DMS 273 (cell line): ENCODE data around the gene PIP5K1B.
"Not testable (repeated sequence)": the region's sequence is repeated elsewhere in the genome, so short reads cannot be mapped to it uniquely, and the experiment has no call there.

Experiments
- DNase-seq: peaks from one replicate; lab custom pipeline; 2025; ENCODE audit not compliant: unreplicated experiment; lab: John Stamatoyannopoulos, UW

Gene PIP5K1B, protein sequence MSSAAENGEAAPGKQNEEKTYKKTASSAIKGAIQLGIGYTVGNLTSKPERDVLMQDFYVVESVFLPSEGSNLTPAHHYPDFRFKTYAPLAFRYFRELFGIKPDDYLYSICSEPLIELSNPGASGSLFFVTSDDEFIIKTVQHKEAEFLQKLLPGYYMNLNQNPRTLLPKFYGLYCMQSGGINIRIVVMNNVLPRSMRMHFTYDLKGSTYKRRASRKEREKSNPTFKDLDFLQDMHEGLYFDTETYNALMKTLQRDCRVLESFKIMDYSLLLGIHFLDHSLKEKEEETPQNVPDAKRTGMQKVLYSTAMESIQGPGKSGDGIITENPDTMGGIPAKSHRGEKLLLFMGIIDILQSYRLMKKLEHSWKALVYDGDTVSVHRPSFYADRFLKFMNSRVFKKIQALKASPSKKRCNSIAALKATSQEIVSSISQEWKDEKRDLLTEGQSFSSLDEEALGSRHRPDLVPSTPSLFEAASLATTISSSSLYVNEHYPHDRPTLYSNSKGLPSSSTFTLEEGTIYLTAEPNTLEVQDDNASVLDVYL

DNA sequence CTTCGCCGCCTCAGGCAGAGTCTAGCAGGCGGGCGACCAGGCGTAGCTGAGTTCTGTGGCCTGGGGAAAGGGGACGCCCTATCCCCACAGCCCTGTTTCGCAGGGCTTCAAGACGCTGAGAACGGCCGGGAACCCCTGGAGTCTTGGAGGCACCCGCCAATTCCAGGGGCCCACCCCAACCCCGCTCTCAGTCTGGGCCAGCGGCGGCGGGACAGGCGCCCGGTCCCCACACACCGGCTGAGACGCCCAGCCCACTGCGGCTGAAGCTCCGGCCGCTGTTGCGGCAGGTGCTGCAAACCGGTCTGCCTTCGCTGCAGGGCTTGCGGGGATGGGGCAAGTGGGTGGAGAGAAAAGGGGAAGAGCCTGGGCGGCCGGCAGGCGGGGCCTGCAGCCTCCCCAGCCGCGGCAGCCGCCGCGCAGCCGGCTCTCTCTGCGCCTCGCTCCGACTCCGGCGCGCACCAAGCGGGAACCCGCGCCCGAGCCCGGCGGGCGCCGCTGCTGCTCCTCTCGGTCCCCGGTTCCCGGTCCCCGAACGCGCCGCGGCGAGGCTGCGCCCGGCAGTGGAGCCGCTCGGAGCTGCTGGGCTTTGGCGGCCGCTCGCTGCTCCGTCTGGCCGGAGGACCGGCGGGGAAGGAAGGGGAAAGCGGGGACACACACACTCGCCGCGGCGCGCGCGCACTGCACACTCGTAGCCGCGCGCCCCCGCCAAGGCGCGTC lies at the start of gene PIP5K1B:
PIP5K1B (plus strand) TSS at position 427 of the 717 bp plus-strand sequence. CDS start 117,375 bp downstream, outside the sequence.
- DNase-seq = peak; percentile 82

DNA sequence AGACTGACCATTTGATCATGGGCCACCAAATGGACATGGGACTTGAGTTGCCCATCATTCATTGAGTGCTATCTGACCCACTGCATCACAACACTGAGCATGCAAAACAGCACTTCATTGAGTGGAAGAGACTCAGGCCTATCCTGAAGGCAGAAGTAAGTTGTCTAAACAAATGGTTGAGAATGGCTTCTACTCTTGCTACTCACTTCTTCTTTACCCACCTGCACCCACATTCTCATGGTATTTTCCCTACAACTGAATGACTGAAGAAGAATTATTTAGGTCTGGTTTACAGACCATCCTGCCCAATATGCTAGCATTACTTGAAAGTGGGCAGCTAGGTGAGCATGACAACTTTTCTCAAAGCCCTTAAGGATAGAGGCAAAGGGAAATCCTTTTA lies 41.0 kb upstream of the PIP5K1B start:
- no peak for DNase-seq

DNA sequence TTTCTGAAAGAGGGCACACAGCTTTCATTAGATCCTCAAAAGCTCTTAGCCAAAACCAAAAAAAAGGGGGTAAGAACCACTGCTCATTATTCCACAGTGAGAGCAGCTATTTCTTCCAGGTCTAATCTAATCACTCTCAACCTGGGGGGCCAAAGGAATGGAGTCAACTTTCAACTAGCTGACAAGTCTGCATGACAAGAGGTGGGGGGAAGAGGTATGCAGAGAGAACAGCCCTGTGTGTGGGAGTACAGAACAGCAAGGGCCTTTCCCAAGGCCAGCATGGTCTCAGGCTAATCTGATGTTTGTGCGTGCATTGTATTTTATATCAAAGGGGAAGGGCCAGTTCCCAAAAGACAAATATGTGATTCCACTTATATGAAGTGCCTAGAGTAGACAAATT lies 36.9 kb upstream of the PIP5K1B start:
- DNase-seq = no peak

DNA sequence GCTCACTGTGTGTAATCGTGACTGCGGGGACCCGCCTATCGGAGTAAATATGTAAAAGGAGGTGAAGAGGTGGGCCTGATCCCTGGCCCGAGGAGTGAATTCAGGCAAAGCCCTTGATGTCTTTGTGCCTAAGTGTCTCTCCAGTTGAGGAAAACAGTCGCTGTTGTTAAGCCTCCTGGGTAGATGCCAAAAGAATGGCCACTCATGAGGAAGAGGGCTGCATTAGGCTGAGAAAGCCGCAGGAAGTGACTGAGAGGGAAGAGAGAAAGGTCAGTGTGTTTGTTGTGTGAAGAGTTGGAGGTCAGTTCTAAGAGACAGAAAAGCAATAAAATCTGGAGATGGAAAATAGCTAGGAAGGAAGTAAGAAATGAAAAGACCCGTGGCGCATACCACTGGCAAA lies 35.8 kb upstream of the PIP5K1B start:
- DNase-seq = no peak

DNA sequence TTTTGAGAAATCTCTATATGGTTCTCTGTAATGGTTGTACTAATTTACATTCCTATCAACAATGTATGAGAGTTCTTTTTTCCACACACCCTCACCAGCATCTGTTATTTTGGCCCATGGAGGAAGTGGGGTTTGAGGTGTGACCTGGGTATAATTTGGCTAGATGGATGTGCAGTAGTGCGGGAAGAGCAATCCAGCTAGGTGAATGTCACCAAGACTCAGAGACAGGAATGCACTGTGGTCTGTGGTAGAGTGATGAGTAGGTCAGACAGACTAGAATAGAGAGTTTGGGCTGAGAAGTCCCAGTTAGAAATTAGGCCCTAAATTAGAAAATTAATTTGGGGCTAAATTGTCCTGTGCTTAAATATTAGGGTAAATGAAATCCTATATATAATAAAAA lies 32.8 kb upstream of the PIP5K1B start:
- DNase-seq = no peak

DNA sequence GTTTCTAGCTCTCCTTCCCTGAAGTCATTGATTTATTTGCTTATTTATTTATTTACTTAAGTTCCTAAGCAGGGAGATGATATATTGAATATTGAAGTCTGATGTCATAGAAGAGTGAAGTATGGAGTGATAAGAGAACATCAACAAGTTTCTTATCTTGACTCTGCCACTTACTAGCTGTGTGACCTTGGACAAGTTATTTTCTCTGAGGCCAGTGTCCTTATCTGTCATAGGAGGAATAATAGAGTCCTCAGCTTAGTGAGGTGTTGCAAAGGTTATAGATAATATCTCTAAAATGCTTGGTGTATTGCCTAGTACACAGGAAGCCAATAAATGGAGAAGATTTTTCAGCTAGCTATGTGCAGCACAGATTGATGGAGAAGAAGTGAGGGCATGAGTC lies 32.4 kb upstream of the PIP5K1B start:
- DNase-seq = no peak

DNA sequence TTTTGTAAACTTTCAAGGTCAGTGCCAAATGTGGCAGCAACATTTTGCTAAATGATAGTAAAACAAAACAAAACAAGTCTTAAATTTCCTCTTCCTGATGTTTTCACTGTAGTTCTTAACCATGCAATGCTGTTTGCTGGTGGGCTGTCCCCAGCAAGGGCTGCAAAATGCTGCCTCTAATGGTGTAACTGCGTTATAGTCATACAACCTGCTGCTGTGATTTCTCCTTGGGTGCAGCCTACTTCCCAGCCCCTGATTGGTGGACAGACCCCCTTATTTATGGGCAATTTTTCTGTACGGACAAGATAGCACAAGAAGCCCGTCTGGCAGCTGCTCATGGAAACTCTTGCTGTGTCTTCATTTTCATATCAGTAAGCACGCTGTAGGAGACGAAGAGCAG lies 26.6 kb upstream of the PIP5K1B start:
- peak; percentile 59 for DNase-seq

DNA sequence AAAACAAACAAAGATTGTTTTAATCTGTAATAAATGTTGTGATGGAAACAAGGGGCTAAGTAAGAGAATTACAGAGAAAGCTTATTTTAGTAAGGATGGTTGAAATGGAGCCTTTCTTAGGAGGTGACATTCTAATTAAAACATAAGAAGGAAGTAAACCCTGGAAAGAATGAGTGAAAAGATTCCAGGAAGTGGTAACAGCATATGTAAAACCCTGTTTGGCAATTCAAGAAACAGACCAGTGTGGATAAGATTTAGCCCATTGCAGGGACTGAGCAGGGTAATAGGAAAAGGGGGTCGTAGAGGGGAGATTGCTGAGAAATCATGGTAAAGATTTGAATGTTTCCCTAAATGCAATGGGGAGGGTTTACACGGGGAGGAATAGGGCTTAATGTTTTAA lies 21.6 kb upstream of the PIP5K1B start:
- DNase-seq = no peak

DNA sequence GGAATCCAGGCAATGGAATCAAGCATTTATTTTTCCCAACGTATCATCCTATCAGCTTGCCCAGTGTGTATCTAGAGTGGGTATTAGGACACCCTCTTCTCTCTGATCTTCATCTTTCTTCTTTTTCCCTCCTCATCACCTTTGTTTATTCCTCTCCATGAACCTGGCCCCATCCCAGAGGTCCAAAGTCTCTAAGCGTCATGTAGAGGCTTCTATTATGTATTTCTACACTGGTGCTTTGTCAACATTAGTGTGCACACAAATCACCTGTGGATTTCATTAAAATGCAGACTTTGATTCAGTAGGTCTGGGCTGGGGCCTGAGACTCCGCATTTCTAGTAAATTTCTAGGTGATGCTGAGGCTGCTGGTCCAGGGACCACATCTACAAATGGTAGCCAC lies 19.8 kb upstream of the PIP5K1B start:
- no peak for DNase-seq

DNA sequence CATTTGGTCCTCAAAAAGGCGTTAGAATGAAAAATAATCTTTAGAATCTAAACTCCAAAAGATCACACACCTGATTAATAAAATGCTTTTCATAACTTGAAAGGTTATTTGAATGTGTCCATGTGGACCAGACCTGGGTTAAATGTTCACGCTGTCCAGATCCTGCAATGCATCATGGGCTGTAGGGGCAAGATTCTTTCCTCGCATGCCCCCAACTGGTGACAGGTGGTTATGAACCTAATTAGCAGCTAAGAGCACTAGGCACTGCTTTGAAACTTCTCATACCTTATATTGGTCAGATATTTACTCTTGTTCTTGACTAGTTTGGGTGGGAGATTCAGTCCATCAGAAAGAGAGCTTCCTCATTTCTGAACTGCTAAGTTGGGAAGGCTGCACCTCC lies 19.3 kb upstream of the PIP5K1B start:
- DNase-seq = peak; percentile 55

DNA sequence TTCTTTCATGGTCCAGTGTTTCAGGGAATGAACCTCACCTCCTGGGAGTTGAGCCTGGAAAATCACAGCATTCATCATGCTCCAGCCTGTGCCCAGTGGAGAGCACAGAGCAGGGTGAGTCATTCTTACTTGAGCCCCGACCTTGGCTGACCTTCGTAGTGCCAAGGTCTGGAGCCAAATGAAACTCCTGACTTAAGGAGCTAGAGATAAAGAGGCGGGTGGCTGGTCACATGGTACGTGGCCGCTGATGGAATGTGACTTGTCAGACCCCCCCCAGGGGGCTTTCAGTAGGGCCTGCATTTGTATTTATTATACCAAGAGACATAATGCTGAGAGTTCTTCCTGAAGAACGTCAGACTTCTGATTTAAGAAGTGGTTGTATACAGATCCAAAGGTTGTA lies 15.0 kb upstream of the PIP5K1B start:
- no peak for DNase-seq

DNA sequence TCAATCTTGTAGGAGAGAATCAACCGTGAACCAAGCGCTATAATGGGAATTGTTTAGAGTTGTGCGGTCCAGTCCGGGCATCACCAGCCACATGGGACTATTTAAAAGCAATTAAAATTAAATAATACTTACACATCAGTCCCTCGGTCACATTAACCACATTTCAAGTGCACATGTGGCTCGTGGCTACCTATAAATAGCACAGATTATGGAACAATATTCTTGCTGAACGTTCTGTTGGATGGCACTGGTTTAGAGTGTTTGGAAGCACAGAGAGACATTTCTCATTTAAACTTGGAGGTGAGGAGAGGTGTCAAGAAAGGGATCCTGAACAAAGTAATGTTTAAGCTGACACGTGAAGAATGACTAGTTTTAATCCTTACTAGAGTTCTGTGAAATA lies 12.5 kb upstream of the PIP5K1B start:
- DNase-seq = no peak

DNA sequence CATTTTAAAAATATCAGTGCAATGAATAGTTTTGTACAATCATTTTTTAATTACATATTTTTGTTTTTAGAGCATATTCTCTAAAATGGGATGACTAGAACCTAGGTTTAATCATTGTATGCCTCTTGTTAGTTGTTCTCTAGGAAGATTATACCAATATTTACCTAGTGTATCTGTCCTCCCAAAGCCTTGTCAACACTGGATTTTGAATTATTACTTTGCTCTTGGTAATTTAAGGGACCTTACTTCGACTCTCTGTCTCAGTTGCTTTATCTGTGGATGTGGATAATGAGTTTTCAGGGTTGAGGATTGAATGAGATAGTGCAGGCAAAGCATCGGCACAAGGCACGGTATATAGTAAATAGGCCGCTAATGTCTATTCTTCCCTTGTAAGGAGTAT lies 10.9 kb upstream of the PIP5K1B start:
- no peak for DNase-seq

DNA sequence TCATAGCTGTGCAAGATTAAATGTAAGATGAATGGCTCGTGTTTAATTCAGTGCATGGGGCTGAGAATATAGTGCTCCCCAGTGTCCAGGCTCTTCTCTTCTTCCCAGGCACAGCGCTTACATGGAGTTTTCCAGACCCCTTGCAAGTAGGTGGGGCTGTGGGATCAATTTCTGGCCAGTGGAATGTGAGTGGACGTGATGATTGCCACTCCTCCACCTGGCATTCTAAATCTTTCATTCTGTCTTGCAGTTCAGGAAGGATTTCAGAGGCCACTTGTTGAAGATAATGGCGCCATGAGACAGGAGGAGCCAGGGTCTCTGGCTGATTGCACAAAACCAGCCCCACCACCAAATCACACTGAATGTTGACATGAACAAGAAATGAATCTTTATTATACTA lies 7.2 kb upstream of the PIP5K1B start:
- no peak for DNase-seq

DNA sequence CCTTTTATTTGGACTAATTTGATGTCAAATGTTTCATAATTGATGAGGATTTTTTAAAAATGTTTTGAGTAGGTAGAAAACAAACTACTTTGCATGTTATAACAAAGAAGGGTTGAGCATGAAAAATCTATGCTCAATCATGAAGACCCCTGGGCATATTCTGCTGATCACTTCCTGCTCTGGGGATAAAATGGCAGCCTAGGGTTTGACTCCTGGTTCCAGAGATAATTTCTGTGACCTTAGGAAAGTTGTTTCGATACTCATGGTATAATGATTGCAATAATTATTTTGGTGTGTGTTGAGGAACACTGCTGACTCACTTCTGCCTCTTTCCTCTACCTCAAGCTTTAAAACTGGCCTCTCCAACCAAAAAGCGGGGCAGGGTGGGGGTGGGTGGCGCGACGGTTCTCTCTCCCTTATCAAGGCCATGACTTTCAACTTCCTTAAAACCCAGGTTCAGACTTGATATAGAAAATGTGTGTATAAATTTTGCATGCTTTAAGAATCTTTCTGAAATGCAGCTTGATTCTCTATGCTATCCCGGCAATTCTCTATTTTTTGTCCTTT lies 6.0 kb upstream of the PIP5K1B start:
- DNase-seq = no peak

DNA sequence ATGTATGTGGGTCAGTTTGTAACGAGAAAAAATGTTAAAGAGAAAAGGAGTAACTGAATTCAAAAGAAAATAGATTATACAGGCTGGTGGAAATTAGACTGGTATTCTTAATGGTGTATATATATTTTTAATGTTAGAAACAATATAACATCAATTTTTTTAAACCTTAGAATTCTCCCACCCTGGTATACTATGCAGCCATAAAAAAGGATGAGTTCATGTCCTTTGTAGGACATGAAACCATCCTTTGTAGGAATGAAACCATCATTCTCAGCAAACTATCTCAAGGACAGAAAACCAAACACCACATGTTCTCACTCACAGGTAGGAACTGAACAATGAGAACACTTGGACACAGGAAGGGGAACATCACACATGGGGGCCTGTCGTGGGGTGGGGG lies 5.4 kb upstream of the PIP5K1B start:
- DNase-seq = not testable (repeated sequence)

DNA sequence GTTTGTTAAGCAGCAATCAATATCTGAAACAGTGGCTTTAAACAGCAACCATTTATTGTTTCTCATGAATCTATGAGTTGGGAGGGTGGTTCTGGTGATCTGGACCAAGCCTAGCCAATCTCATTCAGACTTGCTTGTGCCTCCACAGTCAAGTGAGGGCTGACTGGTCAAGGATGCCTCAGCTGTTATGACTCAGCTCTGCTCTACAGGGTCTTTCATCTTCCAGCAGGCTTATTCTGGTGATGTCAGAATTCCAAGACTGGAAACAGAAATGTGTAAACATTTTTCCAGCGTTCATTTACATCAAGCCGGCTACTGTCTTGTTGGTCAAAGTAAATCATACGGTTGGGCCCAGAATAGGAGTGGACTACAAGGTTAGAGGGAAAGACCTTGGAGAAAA lies 2.5 kb upstream of the PIP5K1B start:
- no peak for DNase-seq

DNA sequence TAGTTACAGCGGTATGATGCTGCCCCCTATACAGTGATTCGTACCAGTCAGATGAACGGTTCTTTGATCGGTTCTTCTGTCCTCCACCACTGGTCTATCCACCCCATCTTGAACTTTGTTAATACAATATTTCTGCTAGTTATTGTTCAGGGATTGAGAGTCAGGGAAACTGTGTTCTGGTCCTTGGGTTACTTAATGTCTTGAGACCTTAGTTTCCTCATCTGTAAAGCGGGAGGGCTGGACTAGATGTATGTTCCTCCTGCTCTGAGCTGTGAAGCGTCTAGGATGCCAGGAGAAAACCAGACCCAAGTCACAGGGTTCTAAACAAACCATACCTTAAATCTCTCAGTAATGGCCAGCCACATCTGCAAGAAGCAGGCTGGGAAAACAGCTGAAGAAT lies 1.4 kb upstream of the PIP5K1B start:
- DNase-seq = no peak

DNA sequence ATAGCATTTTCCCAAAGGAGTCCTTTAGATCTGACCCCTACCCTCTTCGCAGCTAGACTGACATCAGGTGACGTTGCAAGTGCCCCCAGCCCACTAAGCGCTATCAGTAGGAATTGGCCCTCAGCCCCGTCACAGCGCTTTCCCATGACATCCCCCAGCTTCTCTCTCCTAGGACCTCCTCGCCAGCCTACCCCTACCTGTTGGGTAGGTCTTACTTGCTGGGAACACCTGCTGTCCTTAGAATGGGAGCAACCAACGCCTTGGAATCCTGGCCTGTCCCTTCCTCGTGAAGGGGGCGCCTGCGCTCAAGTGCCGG lies 584 bp upstream of the PIP5K1B start:
- DNase-seq = no peak

DNA sequence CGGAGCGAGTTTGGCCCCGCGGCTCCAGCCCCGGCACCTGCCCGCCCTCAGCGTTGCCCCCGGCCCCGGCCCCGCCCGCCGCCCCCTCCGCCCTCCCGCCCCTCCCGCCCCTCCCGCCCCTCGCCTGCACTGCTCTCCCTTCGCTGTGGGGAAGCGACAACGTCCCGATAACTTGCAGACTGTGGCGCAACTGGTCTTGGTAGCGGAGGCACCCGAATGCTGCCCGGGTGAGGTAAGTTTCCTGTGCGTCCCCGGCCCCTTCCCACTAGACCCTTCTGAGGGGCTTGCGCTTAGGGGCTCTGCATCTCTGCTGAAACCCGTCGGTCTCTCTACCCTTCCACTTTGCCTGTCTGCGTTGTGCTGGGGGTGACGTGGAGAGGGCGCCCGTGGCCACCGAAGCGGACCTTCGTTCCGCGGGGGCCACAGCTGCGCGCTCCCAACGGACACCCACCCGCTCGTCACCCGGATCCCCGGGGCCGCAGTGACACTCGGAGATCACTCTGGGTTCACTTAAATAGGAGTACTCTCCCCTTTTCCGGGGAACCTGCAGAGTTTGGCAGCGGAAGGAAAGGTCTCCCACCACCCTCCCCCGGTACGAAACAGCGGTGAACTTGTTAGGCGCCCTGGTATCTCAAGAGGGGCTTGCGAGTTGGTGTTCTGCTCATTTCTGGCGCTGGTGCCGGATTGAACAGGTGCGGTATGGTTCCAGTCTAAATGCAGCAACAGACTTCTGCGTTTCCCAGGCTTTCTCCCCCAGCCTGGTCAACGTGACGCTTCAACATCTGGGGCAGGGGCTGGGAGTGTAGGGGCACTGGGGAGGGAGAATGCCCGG lies 707 bp downstream of the PIP5K1B start:
- peak; percentile 58 for DNase-seq
